ENCODE data around the gene ATF3.

DNA sequence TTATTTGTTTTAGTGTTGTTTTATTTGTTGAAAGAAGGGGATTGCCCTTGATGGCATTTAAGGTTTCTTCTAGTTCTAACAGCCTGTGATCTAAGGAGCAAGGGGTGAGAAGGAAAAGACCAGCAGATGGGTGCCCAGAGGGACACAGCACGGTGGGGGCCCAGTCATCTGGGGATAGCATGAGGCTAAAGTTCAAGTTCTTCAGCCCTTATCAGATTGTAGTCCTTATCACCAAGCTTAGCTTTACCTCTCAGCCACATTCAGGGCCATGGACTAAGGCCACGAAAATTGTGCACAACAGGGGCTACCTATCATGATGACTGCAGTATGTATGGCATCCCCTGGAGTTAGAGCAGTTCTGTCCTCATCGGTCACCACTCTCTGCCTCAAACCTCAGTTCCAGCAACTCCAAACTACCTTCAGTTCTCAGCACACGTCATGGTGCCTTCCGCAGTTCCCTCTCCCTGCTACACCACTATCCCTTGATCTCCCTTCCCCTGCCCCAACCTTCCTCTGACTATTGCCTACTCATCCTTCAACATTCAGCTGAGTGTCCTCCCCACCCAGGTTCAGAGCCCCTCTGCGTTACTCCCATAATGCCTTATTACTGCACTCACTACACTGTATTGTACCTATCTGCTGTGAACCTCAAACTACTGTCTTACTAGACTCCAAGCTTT is 36.4 kb downstream of the ATF3 start:
- TF ChIP-seq, protein P1, sequence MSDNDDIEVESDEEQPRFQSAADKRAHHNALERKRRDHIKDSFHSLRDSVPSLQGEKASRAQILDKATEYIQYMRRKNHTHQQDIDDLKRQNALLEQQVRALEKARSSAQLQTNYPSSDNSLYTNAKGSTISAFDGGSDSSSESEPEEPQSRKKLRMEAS (IDR thresholded peaks at IDR 0.05; ENCODE audit: low read depth, low read length): no peak
- TF ChIP-seq CTCF (IDR thresholded peaks at IDR 0.05; ENCODE audit: low read depth, low read length) (no peak), POLR2A (IDR thresholded peaks at IDR 0.05; ENCODE audit: extremely low read depth, insufficient read length) (no peak), MYC (IDR thresholded peaks at IDR 0.05; ENCODE audit: low read depth, low read length) (no peak)
